Inflammatory macrophage (primary cell): Measurements from ENCODE around the gene FRMD6.

ENCODE experiments used
- DNase-seq, 2 donors: peaks; one replicate each; pipeline ENCODE4 v3.0.0-alpha.2; 2020 to 2022

The FRMD6 gene

GRCh38 chr14:51674294-51675002 is 22.7 kb downstream of the FRMD6 start:
- no peak for DNase-seq

GRCh38 chr14:51676549-51676948 is 24.8 kb downstream of the FRMD6 start:
- DNase-seq, result no peak

- no peak for DNase-seq
Observed at GRCh38 chr14:51677266-51677665, 25.6 kb downstream of the FRMD6 start.

- no peak for DNase-seq
Observed at GRCh38 chr14:51677738-51678137, 26.0 kb downstream of the FRMD6 start.

GRCh38 chr14:51680031-51680430 is 28.3 kb downstream of the FRMD6 start:
- DNase-seq, result no peak

- DNase-seq, result no peak
Observed at GRCh38 chr14:51681411-51681810, 29.7 kb downstream of the FRMD6 start.

- no peak for DNase-seq
Observed at GRCh38 chr14:51682411-51682810, 30.7 kb downstream of the FRMD6 start.

- DNase-seq, result no peak
Observed at GRCh38 chr14:51684760-51685159, 33.0 kb downstream of the FRMD6 start.

GRCh38 chr14:51691176-51691575 is 39.5 kb downstream of the FRMD6 start:
- no peak for DNase-seq

- DNase-seq, result no peak
Observed at GRCh38 chr14:51692646-51693045, 40.9 kb downstream of the FRMD6 start.

- no peak for DNase-seq
Observed at GRCh38 chr14:51697848-51698247, 46.1 kb downstream of the FRMD6 start.

- no peak for DNase-seq
Observed at GRCh38 chr14:51701951-51702350, 50.2 kb downstream of the FRMD6 start.

GRCh38 chr14:51703787-51704186 is 52.1 kb downstream of the FRMD6 start:
- no peak for DNase-seq

- no peak for DNase-seq
Observed at GRCh38 chr14:51704545-51704944, 52.8 kb downstream of the FRMD6 start.

- no peak for DNase-seq
Observed at GRCh38 chr14:51707327-51707726, 55.6 kb downstream of the FRMD6 start.

- DNase-seq, result no peak
Observed at GRCh38 chr14:51711505-51711904, 59.8 kb downstream of the FRMD6 start.

GRCh38 chr14:51715250-51715649 is 63.5 kb downstream of the FRMD6 start:
- DNase-seq, result no peak

GRCh38 chr14:51715742-51716141 is 64.0 kb downstream of the FRMD6 start:
- DNase-seq, result no peak

GRCh38 chr14:51716610-51717009 is 64.9 kb downstream of the FRMD6 start:
- no peak for DNase-seq

GRCh38 chr14:51717766-51718165 is 66.1 kb downstream of the FRMD6 start:
- no peak for DNase-seq

GRCh38 chr14:51719955-51720354 is 68.2 kb downstream of the FRMD6 start:
- no peak for DNase-seq

GRCh38 chr14:51723990-51724389 is 72.3 kb downstream of the FRMD6 start:
- no peak for DNase-seq

GRCh38 chr14:51724650-51725049 is 72.9 kb downstream of the FRMD6 start:
- no peak for DNase-seq

GRCh38 chr14:51725061-51725460 is 73.4 kb downstream of the FRMD6 start:
- DNase-seq, result no peak
